Frontal cortex (tissue), 4 donors: Measurements from ENCODE around the gene PRAMEF7. TPM values are rescaled to one million over a fixed set of nuclear protein-coding genes. Genes with fewer than 3 reads are reported as not detected.
"Not testable (repeated sequence)": the region's sequence is repeated elsewhere in the genome, so short reads cannot be mapped to it uniquely, and the experiment has no call there.

Experiments
- DNase-seq, 2 donors: peaks; one replicate each; pipeline ENCODE4 v3.0.0; 2012; ENCODE audit warnings: low spot score in 2 of 2
- FAIRE-seq: peaks from 2 replicates; lab custom pipeline; 2012; peaks lifted over from hg19 to GRCh38; lab: Jason Lieb, UNC
- small RNA-seq: library from RNA; depleted of rRNA; stranded (forward); fragments of <200 nt; gene quantifications from one replicate; pipeline ENCODE3, GENCODE V24; 2014
- total RNA-seq: library from RNA; depleted of rRNA; stranded (reverse); fragments of >200 nt; gene quantifications from one replicate; pipeline ENCODE4 v1.2.3, GENCODE V29; 2014
- donor health status: control.
- donor health status: control.
- donor health status: control.

PRAMEF7 gene
- total RNA-seq, result not detected

DNA sequence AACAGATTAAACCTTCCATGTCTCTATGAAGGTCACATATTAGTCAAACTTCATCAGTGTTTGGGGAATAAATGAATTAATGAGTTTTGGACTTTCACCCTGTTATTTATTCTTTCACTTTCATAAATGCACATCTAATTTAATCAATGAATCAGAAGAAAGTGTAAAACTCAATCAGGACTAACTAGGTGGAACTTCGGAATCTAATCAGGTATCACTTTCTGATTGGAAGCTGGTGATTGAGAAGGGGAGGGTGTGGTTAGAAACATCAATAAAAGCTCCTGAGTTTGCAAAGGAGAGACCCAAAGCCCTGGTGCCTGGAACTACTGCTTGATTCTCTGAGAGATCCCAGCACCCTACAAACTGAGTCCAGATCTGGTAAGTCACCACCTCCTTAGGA lies at the start of gene PRAMEF7:
TSS of gene PRAMEF7 (plus strand) at position 301 of the 400 bp plus-strand sequence. CDS start 1,083 bp downstream, outside the sequence.
- not testable (repeated sequence) for DNase-seq

DNA sequence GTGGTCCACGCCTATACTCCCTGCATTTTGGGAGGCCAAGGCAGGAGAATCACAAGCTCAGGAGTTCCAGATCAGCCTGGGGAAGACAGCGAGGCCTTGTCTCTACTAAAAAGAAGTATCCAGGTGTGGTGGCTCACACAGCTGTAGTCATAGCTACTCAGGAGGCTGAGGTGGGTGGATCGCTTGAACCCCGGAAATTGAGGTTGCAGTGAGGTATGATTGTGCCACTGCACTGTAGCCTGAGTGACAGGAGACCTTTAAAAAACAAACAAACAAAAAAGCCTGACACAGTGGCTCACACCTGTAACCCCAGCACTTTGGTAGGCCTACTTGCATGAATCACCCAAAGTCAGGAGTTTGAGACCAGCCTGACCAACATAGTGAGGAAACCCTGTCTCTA lies 38.0 kb upstream of the PRAMEF7 start:
- FAIRE-seq, DNase-seq: not testable (repeated sequence)

More for the DNA sequence above, at the start of gene PRAMEF7:
- not testable (repeated sequence) for FAIRE-seq

DNA sequence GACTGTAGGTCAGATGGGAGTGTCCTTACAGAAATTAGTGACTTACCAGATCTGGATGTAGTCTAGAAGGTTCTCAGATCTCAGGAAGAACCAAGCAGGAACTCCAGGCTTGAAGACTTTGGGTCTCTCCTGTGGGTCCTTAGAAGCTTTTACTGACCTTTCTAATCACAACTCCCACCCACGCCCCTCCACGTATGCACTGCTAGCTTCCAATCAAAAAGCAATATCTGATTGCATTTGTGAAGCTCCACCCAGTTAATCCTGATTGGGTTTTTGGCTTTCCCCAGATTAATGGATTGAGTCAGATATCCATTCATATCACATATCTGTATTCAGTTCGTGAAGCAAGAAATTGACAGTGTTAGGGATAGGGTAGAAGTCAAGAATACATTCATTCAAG lies 30.3 kb upstream of the PRAMEF7 start, which contains the start of gene PRAMEF4:
TSS of gene PRAMEF4 (minus strand) at position 101 of the 400 bp plus-strand sequence. CDS start 2,807 bp downstream, outside the sequence.
- DNase-seq, FAIRE-seq: not testable (repeated sequence)

DNA sequence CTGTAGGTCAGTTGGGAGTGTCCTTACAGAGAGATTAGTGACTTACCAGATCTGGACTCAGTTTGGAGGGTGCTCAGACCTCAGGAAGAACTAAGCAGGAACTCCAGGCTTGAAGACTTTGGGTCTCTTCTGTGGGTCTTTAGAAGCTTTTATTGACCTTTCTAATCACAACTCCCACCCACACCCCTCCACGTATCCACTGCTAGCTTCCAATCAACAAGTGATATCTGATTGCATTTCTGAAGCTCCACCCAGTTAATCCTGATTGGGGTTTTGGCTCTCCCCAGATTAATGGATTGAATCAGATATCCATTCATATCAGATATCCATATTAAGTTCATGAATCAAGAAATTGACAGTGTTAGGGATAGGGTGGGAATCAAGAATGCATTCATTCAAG lies 18.2 kb upstream of the PRAMEF7 start, which contains the start of gene PRAMEF10:
TSS of gene PRAMEF10 (minus strand) at position 101 of the 400 bp plus-strand sequence. CDS start 2,423 bp downstream, outside the sequence.
- DNase-seq, FAIRE-seq: not testable (repeated sequence)

DNA sequence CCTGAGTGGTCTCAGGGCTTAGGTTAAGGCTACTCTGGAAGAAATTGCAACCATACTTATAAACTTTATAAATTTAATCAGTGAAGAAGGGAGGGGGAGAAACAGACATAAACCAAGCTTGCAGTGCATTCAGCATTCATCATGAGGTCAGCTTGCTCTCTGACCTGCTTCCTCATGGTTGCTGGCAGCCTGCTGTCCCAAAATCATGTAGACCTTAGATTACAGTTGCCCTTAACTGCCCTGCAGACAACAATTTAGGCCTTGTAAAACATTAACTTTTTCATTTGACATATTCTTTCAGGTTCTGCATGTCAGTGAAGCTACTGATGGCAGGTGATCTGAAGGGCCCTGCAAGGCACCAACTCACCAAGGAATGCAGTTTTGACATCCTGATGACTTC lies 17.2 kb upstream of the PRAMEF7 start:
- FAIRE-seq, DNase-seq: not testable (repeated sequence)

DNA sequence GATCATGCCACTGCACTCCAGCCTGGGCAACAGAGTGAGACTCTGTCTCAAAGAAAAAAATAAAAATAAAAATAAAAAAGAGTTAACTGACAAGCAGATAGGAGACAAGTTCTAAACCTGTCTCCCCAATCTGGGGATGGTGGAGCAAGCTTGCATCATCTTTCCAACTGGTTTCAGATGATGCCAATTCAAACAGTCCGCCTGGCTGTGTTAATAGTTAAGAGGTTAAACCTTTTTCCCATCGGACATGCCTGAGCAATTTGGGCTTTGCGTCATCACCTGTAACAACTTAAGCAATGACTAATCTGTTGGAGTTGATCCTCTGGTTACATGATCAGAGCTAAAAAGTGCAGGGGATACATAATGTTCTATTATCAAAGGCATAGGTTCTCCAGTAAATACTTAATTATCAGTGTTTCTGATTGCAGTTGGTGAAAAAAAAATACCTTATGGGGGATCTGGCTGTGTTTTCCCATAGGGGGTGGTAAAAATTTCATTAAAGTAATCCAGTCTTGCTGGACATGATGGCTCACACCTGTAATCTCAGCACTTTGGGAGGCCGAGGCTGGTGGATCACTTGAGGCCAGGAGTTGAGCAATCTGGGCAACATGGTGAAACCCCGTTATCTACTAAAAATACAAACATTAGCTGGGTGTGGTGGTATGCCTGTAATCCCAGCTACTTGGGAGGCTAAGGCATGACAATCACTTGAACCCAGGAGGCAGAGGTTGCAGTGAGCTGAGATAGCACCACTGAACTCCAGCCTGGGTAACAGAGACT lies 12.4 kb upstream of the PRAMEF7 start:
- not testable (repeated sequence) for FAIRE-seq

DNA sequence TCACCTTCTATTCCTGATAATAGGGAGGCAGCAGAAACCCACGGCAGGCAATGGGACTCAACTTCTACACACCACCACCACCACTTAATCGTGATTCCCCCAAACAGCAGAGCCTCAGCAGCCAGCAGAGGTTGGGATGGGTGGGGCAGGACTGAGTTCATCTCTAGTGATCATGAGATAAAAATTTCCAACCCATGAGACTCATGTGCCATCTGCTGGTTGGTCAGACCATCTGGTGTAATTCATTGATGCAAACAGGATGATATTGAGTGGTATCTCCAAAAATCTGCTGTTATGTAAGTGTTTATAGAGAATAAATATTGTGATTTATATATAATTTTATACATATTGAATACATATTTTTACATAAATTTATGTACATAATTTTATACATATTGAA lies 5.3 kb downstream of the PRAMEF7 start:
- FAIRE-seq, result peak; percentile 92
- not testable (repeated sequence) for DNase-seq

More for the DNA sequence above, 12.4 kb upstream of the PRAMEF7 start:
- not testable (repeated sequence) for DNase-seq

DNA sequence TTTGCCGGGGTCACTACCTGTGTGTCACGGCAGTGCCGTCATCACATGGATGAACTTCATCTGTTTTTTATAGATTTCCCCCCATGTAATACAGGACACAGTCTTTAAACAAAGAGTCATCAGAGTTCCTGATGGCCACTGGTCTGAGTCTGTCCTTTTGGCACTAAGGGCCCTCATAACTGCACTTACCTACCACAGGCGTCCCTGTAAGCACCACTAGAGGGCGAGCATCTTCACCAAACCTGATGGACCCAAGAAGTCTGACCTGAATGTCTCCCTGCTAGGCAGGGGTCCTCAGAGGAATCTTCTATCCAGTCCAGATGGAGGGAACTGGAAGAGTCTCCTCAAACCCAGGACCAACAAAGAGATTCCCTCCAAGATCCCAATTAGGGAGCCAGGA lies 8.0 kb downstream of the PRAMEF7 start:
- not testable (repeated sequence) for DNase-seq, FAIRE-seq

DNA sequence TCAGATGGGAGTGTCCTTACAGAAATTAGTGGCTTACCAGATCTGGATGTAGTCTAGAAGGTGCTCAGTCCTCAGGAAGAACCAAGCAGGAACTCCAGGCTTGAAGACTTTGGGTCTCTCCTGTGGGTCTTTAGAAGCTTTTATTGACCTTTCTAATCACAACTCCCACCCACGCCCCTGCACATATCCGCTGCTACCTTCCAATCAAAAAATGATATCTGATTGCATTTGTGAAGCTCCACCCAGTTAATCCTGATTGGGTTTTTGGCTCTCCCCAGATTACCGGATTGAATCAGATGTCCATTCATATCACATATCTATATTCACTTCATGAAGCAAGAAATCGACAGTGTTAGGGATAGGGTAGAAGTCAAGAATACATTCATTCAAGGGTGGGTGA lies 31.1 kb downstream of the PRAMEF7 start, which contains the start of gene PRAMEF6:
TSS of gene PRAMEF6 (minus strand) at position 101 of the 400 bp plus-strand sequence. CDS start 5,062 bp downstream, outside the sequence.
- not testable (repeated sequence) for FAIRE-seq, DNase-seq

Small RNA genes lying within 50 kb of the gene (small RNA-seq; reads per million reads assigned to genes)
- gene RNU6-1072P, result not detected

Other genes with a start within 250 kb of the PRAMEF7 start
- gene AADACL3, start 200.5 kb upstream of the PRAMEF7 start, total RNA-seq, result not detected
- gene CFAP107, start 170.4 kb upstream of the PRAMEF7 start, total RNA-seq, result under 0.01 TPM
- gene PRAMEF12, start 142.9 kb upstream of the PRAMEF7 start, total RNA-seq, result not detected
- not detected for gene PRAMEF1, start 125.2 kb upstream of the PRAMEF7 start, total RNA-seq
- gene PRAMEF11, start 85.2 kb upstream of the PRAMEF7 start, total RNA-seq, result not detected
- not detected for gene HNRNPCL1, start 67.9 kb upstream of the PRAMEF7 start, total RNA-seq
- not detected for gene PRAMEF2, start 59.5 kb upstream of the PRAMEF7 start, total RNA-seq
- not detected for gene PRAMEF4, start 30.4 kb upstream of the PRAMEF7 start, total RNA-seq
- not detected for gene PRAMEF10, start 18.3 kb upstream of the PRAMEF7 start, total RNA-seq
- not detected for gene PRAMEF6, start 31.0 kb downstream of the PRAMEF7 start, total RNA-seq
- gene PRAMEF27, start 140.0 kb downstream of the PRAMEF7 start, total RNA-seq, result not detected
- gene HNRNPCL3, start 144.2 kb downstream of the PRAMEF7 start, total RNA-seq, result not detected
- gene PRAMEF25, start 154.2 kb downstream of the PRAMEF7 start, total RNA-seq, result not detected
- gene HNRNPCL2, start 200.2 kb downstream of the PRAMEF7 start, total RNA-seq, result not detected
- gene PRAMEF26, start 239.4 kb downstream of the PRAMEF7 start, total RNA-seq, result not detected
- not detected for gene HNRNPCL4, start 249.0 kb downstream of the PRAMEF7 start, total RNA-seq